Measurements from ENCODE around the gene LONRF2. TPM values are rescaled to one million over a fixed set of nuclear protein-coding genes. Genes with fewer than 3 reads are reported as not detected.
A peak's percentile ranks its signal among the peaks of the same experiment; 100 is the strongest.

The LONRF2 gene
- total RNA-seq, 4 donors from 2014 or later = 10.5 to 13.1 (median 12.1) TPM

DNA sequence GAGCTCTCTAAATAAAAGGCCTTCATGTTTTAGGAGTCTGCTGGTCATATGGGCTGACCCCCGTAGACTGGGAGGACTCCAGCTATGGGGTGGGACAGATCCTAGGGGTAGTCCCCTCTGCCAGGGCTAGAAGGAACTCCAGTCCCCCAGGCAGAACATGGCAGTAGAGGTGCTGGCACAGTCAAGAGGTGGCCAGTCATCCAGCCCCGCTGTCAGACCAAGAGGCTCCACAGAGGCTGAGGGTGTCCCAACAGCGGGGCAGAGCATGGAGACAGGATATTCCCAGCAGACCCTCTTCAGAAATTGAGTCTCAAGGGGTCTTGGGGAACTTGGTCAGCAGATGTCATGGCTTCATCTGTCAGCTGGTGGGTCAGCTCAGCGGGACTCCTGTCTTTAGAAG lies 76.6 kb downstream of the LONRF2 start:
- 96 to 98% methylated on average over 4 of the region's 4 CpGs for WGBS, 2 donors
- Histone ChIP-seq H3K36me3 (no peaks in the 10 kb centered on the region), H3K4me3 (no peak overlapping the region), H3K9me3 (peaks cover 0 to 3% (median 0%) of the 10 kb centered on the region in 4 donors), H3K27me3 (no peaks in the 10 kb centered on the region), H3K4me1 (peaks cover 0 to 8% (median 6%) of the 10 kb centered on the region in 4 donors), H3K27ac (no peak overlapping the region)
- no peak for TF ChIP-seq POLR2A (IDR thresholded peaks at IDR 0.05)
- no peak for TF ChIP-seq EP300 (IDR thresholded peaks at IDR 0.05)
- TF ChIP-seq, protein P1, sequence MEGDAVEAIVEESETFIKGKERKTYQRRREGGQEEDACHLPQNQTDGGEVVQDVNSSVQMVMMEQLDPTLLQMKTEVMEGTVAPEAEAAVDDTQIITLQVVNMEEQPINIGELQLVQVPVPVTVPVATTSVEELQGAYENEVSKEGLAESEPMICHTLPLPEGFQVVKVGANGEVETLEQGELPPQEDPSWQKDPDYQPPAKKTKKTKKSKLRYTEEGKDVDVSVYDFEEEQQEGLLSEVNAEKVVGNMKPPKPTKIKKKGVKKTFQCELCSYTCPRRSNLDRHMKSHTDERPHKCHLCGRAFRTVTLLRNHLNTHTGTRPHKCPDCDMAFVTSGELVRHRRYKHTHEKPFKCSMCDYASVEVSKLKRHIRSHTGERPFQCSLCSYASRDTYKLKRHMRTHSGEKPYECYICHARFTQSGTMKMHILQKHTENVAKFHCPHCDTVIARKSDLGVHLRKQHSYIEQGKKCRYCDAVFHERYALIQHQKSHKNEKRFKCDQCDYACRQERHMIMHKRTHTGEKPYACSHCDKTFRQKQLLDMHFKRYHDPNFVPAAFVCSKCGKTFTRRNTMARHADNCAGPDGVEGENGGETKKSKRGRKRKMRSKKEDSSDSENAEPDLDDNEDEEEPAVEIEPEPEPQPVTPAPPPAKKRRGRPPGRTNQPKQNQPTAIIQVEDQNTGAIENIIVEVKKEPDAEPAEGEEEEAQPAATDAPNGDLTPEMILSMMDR (IDR thresholded peaks at IDR 0.05) = no peak
- DNase-seq (ENCODE audit: low spot score in 2 of 2) = no peak

DNA sequence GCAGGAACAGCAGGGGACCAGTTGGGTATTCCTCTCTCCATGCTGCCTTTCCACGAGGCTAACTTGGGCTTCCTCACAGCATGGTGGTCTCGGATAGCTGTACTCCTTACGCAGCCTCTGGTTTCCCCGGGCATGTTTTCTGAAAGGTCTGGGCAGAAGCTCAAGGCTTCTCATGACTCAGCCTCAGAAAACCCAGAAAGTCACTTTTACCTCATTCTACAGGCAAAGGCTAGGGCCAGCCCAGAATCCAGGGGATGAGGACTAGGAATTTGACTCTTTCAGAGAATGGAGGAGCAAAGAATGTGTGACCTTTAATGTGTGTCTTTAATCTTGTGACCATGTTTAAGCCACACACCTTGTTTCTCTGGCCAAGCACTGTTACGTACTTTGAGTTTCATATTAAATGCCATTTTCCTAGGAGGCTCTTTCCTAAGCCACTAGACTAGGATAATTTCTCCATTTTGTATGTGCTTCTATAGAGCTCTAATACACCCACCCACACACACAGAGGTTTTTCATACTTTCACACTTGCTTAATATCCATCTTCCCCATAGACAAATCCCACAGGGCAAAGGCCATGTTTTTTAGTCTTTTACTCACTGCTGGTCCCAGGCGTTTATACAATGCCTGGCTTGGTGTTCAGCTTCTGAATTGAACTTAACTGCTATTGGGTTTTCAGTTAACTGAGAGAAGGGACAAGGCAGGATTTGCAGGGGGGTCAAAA lies 77.3 kb downstream of the LONRF2 start:
- Histone ChIP-seq H3K4me1 (peaks cover 0 to 8% (median 6%) of the 10 kb centered on the region in 4 donors), H3K27me3 (no peaks in the 10 kb centered on the region), H3K4me3 (no peak overlapping the region), H3K9me3 (peaks cover 0 to 3% (median 0%) of the 10 kb centered on the region in 4 donors), H3K36me3 (no peaks in the 10 kb centered on the region), H3K27ac (no peak overlapping the region)
- no peak for TF ChIP-seq EP300 (IDR thresholded peaks at IDR 0.05)
- TF ChIP-seq POLR2A (IDR thresholded peaks at IDR 0.05) = no peak
- TF ChIP-seq, protein P1 (IDR thresholded peaks at IDR 0.05) = no peak
- no peak for DNase-seq (ENCODE audit: low spot score in 2 of 2)
- WGBS, 2 donors = 83 to 85% methylated on average over 6 of the region's 6 CpGs

DNA sequence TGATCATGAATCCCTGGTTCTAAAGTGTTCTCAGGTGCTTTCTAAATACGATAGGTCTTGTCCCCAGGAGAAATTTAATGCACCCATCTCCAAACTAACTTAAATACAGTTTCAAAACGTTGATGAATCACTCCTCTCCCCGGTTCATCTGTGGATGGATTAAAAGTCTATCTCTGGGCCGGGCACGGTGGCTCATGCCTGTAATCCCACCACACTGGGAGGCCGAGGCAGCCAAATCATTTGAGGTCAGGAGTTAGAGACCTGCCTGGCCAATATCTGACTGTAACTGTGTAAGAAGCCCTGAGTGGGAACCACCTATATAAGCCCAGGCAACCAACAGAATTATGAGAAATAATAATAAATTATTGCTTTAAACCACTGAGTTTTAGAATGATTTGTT lies 78.7 kb downstream of the LONRF2 start:
- WGBS, 2 donors = 79 to 84% methylated on average over 6 of the region's 6 CpGs
- H3K4me3 ChIP-seq = no peak overlapping the region
- peaks cover 0 to 3% (median 0%) of the 10 kb centered on the region in 4 donors for H3K9me3 ChIP-seq
- no peak overlapping the region for H3K27ac ChIP-seq
- peaks cover 0 to 8% (median 6%) of the 10 kb centered on the region in 4 donors for H3K4me1 ChIP-seq
- H3K27me3 ChIP-seq = no peaks in the 10 kb centered on the region
- no peak for DNase-seq (ENCODE audit: low spot score in 2 of 2)
- TF ChIP-seq EP300 (IDR thresholded peaks at IDR 0.05) (no peak), POLR2A (IDR thresholded peaks at IDR 0.05) (no peak)
- TF ChIP-seq, protein P1 (IDR thresholded peaks at IDR 0.05) = no peak
- no peaks in the 10 kb centered on the region for H3K36me3 ChIP-seq

DNA sequence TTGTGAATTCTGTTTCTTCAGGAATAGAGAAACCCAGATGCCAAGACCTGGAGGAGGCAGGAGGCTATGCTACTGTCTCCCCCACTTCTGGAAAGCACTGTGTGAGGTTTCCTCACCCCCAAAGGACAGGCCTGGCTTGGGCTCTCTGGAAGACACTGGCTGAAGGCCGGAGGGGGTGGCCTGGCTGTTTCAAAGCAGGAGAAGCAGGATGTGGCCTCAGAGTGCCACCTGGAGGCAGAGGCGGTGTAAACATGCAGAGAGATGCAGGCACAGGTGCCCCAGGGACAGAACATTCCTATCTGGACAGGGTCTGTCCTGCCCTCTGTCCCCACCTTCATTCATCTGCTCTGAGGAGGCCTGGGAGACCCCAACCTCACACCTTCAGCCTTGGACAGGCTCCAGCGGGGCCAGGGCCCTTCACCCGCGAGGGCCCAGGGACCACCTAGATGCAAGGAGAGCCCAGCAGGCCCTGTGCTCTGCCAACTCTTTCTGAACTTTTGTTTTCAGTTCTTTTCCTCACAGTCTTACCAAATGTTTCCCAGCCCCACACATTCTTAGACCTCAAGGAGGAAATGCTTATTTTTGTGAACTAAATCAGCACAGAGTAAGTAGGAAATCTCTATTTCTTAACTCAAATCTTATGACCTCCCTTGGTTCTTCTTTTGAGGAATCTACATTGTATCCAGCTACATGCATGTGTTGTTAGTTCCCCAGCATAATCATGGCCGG lies 79.2 kb downstream of the LONRF2 start:
- DNase-seq (ENCODE audit: low spot score in 2 of 2) = peak in 1 of 2 donors; percentile 73
- TF ChIP-seq, protein P1 (IDR thresholded peaks at IDR 0.05) = peak; percentile 38 to 75 (median 56)
- no peak for TF ChIP-seq POLR2A (IDR thresholded peaks at IDR 0.05)
- no peak overlapping the region for H3K4me3 ChIP-seq
- no peaks in the 10 kb centered on the region for H3K27me3 ChIP-seq
- whole genome bisulfite sequencing, 2 donors = 48 to 55% methylated on average over 6 of the region's 6 CpGs
- H3K27ac ChIP-seq = peak overlapping the region in 1 of 4 donors; percentile 43
- no peaks in the 10 kb centered on the region for H3K36me3 ChIP-seq
- peaks cover 0 to 8% (median 6%) of the 10 kb centered on the region in 4 donors for H3K4me1 ChIP-seq
- peaks cover 0 to 3% (median 0%) of the 10 kb centered on the region in 4 donors for H3K9me3 ChIP-seq

DNA sequence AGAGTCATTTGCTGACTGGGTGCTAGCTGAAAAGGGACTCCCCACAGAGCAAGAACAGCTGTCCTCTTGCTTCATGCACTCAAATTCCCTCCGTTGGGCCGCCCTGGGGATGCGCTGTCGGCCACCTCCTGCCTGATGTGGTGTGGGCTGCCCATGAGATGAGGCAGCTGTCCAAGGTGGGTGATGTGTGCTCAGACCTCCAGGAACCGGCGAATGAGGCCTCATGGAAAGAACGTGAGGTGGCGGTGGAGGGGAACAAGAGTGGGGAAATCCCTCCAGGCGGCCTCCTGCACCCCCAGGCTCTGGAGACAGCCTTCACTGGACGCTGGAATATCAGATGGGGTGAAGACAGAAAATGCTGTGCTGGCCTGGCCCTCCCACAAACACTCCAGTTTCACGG lies 79.8 kb downstream of the LONRF2 start:
- TF ChIP-seq POLR2A (IDR thresholded peaks at IDR 0.05) (no peak), EP300 (IDR thresholded peaks at IDR 0.05) (no peak)
- TF ChIP-seq, protein P1 (IDR thresholded peaks at IDR 0.05) = no peak
- DNase-seq (ENCODE audit: low spot score in 2 of 2) = no peak
- Histone ChIP-seq H3K9me3 (peaks cover 0 to 3% (median 0%) of the 10 kb centered on the region in 4 donors), H3K36me3 (no peaks in the 10 kb centered on the region), H3K4me1 (peaks cover 0 to 8% (median 6%) of the 10 kb centered on the region in 4 donors), H3K4me3 (no peak overlapping the region), H3K27me3 (no peaks in the 10 kb centered on the region), H3K27ac (no peak overlapping the region)
- 88 to 91% methylated on average over 11 of the region's 11 CpGs for WGBS, 2 donors

Data from tibial nerve (tissue), 4 donors.